ENCODE measurements around the gene SART3.
"Not testable (repeated sequence)": the region's sequence is repeated elsewhere in the genome, so short reads cannot be mapped to it uniquely, and the experiment has no call there.

The SART3 gene

GRCh38 chr12:108597559-108598471 lies 36.8 kb upstream of the SART3 start, which contains the start of gene TMEM119:
TSS of gene TMEM119 (minus strand) at chr12:108598084. CDS start at chr12:108592383, 5,701 bp downstream.
- DNase-seq (ENCODE audit: low read depth): peak; percentile 55

GRCh38 chr12:108596854-108597558 lies 36.0 kb upstream of the SART3 start:
- no peak for DNase-seq (ENCODE audit: low read depth)

DNA sequence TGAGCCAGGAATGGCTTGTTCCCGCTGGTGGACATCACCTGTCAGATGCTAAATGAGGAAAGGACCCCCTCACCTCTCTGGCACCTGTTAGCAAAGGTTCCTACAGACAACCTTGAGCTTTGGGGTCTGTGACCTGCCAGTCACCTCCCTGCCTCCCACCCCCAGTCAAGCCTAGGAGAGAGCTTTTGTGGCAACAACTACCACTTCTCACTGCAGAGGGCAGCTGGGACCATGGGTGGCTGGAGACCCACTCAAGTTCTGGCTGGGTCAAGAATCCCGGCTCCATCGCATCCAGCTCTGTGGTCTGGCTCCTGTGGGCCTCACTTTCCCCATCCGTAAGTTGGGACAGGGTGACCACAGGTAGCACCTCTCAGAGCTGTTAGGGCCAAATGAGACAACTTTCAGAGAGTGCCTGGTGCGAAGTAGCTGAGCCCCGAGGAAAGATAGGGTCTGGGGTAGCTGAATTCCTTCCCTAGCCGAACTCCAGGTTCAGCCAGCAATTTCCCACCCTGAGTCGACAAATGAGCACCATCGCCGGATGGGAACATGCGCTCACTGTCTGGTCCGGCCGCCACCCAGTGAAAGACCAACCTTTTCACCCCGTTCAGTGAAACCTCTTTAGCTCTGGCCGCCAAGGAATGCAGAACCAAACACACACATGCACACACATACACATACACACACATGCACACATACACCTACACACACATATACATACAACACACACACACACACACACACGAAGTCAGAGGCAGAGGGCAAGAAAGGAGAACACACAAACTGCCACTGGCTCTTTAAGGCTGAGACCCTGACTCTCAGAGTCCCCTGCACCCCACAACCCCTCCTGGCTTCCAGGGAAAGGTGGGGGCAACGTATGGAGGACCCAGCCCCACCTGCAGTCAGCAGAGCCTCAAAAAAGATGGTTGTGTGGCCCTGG lies 35.0 kb upstream of the SART3 start:
- DNase-seq (ENCODE audit: low read depth): no peak

GRCh38 chr12:108594960-108595710 lies 34.2 kb upstream of the SART3 start:
- DNase-seq (ENCODE audit: low read depth): no peak

- DNase-seq (ENCODE audit: low read depth): no peak
Measured at GRCh38 chr12:108594323-108594903, 33.4 kb upstream of the SART3 start.

GRCh38 chr12:108592033-108592909 lies 31.3 kb upstream of the SART3 start:
- DNase-seq (ENCODE audit: low read depth): no peak

DNA sequence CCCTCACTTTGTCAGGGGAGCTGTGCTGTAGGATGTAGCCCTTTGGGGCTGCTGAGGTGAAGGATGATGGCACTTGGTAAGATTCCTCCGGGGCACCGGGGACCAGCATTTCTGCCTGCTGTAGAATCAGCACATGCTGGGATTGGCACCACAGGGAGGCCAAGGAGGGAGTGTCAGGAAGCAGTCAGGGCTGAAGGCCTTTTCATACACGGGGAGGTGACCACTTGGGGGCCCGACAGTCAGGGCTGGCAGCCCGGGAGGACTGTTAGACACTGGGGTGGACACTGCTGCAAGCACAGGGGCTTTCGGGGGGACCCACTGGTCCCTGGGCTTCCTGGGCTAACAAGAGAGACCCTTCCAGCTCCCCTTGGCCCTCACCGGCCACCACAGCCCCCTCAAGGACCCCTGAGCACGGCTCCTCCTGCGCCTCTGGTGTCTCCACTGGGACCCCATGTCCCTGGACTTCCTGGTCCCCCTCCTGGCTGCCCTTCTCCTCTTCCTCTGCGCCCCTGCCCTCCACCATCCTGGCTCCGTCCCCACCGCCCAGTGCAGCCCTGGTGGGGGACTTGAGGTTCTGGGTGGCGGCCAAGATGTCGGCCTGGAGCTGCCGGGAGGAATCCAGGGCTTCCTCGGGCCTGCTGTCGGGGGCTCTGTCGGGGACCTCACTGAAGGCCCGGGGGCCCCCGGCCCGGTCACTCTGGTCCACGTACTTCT lies 30.5 kb upstream of the SART3 start:
- DNase-seq (ENCODE audit: low read depth): no peak

DNA sequence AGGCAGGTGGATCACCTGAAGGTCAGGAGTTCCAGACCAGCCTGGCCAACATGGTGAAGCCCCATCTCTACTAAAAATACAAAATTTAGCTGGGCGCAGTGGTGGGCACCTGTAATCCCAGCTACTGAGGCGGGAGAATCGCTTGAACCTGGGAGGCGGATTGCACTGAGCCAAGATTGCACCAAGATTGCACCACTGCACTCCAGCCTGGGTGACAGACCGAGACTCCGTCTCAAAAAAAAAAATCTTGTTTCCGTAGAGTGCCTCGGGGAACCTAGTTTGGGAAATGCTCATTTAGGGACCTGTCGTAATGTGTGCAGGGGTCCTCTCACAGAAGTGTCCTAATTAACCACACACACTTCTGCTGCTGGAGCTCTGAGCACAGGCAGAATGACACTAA lies 29.5 kb upstream of the SART3 start:
- not testable (repeated sequence) for DNase-seq (ENCODE audit: low read depth)

DNA sequence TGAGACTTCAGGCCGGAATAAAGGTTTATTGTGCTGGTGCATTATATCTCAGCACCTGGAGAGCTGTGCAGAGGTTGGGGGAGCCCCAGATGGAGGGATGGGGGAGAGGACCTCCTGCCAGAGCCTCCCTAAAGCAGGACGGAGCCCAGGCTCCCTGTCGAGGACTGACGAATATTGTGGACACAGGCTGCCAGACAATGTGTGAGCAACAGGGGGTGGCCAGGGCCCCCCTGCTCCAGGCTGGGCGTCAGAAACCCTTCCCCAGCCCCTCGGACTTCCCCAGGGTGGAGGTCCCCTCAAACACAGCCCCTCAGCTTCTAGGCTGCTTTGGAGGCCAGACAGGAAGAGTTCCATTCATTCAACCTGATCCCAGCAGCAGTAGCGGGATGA lies 28.9 kb upstream of the SART3 start:
- DNase-seq (ENCODE audit: low read depth): no peak

DNA sequence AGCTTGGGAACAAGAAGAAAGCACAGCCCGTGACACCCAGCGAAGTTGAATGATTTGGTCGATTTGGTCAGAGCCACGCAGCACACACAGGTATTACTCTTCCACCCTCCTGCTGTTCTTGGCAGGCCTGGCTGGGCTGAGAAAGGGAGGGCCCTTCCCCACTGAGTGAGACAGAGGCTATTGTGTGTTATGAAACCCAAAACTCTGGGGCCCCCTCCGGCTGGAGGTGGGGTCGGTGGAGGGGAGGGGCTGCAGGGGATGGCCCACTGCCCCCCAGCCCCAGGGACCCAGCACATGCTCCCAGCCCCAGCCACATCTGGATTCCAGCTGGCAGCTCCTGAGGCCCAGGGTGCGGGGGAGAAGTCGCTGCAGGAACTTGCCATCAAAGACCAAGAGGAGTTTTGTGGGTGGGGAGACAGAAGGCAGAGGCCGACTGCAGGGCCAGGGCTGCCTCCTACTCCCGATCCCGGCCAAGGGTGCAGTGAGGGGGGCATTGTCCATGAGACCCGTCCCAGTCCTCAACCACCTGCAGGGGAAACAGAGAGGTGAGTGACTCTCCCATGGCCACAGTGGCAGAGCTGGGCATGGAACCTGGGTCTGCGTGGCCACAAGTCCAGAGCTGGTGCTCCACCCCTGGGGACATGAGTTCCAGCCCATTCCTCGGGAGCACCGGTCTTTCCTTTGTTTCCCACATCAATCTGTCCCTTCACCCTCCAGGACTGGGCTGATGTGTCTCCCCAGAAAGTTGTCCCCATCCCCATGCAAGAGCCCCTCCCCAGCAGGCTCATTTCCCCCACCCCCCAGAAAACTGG lies 28.3 kb upstream of the SART3 start:
- no peak for DNase-seq (ENCODE audit: low read depth)

DNA sequence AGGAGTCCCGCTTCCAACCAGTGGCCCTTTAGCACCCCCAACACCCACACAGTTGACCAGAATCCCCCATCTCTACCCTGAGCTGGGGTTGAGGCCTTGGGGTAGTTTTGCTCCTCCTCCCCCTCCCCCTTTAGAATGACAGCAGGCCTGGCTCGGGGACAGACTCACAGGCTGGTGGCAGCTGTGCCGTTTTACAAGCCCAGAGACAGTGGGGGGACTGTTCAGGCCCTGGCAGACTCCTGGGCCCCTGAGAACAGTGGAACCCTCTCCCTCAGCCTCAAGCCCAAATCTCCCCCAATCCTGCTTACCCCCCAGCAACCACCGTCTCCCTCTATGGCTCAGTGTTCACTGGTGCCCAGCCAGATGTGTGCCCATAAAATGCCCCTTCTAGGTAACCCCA lies 26.9 kb upstream of the SART3 start:
- no peak for DNase-seq (ENCODE audit: low read depth)

DNA sequence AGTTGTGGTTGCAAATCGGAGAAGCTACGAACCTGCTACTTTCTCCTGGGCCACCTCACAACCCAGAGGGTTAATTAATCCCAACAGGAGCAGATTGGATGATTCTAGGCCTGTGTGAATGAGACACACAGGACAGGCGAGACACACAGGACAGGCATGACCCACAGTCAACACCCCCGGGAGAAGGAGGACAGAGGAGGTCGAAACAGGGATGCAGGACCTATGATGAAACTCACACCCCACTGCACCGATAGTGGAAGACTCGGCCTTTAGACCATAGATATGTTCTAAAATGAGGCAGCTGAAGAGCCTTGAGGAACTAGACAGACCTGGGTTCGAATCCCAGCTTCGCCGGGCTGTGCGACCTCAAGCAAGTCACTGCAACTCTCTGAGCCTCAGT lies 25.3 kb upstream of the SART3 start:
- DNase-seq (ENCODE audit: low read depth): no peak

DNA sequence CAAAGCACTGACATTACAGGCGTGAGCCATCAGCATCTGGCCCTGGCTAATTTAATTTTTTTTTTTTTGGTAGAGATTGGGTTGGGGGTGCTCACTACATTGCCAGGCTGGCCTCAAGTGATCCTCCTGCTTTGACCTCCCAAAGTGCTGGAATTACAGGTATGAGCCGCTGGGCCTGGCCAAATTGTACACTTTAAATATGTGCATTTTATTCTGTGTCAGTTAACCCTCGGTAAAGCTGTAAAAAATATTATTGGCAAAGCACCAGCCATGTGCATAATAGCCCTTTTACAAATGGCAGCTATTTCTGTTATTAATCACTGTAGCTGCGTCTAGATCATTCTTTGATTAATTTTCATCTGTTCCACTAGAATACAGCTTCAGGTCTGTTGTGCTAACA lies 24.9 kb upstream of the SART3 start:
- no peak for DNase-seq (ENCODE audit: low read depth)

DNA sequence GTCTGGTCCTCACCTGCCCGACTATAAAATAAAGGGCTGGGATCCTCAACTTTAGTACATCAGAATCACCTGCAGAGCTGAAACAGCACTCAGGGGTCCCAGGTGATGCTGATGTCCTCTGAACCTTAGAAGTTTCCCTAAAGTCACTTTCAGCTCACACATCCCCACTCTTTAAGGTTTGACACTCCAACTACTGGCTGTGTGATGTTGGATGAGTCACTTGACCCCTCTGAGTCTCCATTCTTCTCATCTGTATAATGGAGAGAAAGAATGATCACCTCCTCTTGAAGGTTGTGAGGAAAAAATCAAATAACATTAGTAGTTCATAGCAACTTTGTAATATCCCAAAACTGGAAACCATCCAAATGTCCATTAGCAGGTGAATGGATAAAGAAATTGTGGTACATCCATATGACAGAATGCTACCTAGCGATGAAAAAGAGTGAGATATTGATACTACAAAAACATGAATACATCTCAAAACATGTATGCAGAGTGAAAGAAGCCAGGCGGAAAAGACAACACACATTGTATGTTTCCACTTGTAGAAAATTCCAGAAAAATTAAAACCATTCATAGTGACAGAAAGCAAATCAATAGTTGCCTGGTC lies 23.6 kb upstream of the SART3 start:
- no peak for DNase-seq (ENCODE audit: low read depth)

DNA sequence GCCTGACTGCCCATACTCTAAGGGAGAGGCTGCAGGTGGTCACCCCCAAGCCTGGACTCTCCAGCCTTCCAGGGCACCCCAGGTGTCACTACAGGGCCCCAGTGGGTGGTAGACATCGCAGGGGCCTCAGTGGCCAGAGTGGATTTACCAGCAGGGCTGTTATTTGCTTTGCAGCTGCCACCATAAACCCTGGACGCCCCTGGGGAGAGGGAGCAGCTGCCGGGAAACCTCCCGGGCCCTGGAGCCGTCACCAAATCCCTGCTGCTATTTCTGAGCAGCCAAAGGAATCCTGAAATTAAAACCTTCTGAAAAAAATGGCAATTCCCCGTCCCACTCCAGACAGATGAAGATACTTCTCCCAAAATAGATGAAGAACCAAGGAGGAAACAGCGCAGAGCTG lies 23.0 kb upstream of the SART3 start:
- no peak for DNase-seq (ENCODE audit: low read depth)

DNA sequence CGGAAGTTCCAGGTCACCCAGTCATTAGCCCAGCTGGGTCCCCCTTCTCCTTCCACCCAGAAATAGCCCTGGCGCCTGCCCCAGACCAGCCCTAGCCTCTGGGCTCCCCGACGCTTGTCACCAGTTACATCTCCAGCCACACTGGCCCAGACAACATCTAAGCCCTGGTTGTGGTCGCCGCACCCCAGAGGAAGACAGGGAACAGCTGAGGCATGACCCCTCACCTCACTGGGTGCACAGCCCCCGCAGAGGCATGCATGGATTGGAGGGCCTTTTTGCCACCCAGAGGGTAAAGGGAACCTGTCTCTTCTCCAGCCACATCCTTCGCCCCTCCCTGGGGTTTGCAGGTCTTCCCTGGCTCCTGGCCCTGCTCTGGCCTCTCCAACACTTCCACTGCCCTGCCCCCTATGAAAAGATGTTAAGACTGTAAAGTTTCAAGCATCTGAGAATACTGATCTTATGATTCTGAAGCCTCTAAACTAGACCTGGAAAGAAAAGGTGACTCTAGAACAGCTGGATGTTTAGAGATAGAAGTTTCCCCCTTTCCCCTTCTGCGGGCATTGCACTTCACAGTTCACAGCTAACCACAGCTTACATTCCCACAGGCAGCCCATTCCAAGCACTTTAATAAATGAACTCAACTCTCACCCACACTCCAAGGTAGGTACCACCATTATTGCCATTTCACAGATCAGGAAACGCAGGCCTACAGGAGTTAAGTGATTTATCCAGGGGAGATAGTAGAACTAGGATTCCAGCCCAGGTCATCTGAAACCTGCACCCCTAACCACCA lies 22.2 kb upstream of the SART3 start:
- no peak for DNase-seq (ENCODE audit: low read depth)

- no peak for DNase-seq (ENCODE audit: low read depth)
Measured at GRCh38 chr12:108582509-108582908, 21.5 kb upstream of the SART3 start.

All from CMK (cell line).